HG02798 (cell line): ENCODE results near the gene PPP1R12B.
"Not testable (repeated sequence)": the region's sequence is repeated elsewhere in the genome, so short reads cannot be mapped to it uniquely, and the experiment has no call there.

Experiments
- ATAC-seq: cut with Tn5 transposase; IDR thresholded peaks from one replicate; pipeline ENCODE4 v1.9.1; 2021; ENCODE audit warnings: mild to moderate bottlenecking; ENCODE audit not compliant: unreplicated experiment, poor library complexity

The PPP1R12B gene

GRCh38 chr1:202623476-202623875 is 275.0 kb downstream of the PPP1R12B start:
- ATAC-seq, result not testable (repeated sequence)

- ATAC-seq, result no peak
These were observed 275.7 kb downstream of the PPP1R12B start for GRCh38 chr1:202624088-202624780.

GRCh38 chr1:202624781-202625108 is 276.2 kb downstream of the PPP1R12B start:
- no peak for ATAC-seq

GRCh38 chr1:202625416-202626360 is 277.2 kb downstream of the PPP1R12B start:
- ATAC-seq, result peak; percentile 57

GRCh38 chr1:202627036-202627435 is 278.5 kb downstream of the PPP1R12B start:
- ATAC-seq, result not testable (repeated sequence)

- no peak for ATAC-seq
These were observed 279.5 kb downstream of the PPP1R12B start for GRCh38 chr1:202627841-202628565.

- no peak for ATAC-seq
These were observed 280.2 kb downstream of the PPP1R12B start for GRCh38 chr1:202628646-202629215.

- ATAC-seq, result peak; percentile 75
These were observed 280.8 kb downstream of the PPP1R12B start for GRCh38 chr1:202629257-202629811.

GRCh38 chr1:202630096-202630495 is 281.6 kb downstream of the PPP1R12B start:
- ATAC-seq, result not testable (repeated sequence)

- no peak for ATAC-seq
These were observed 282.0 kb downstream of the PPP1R12B start for GRCh38 chr1:202630541-202630940.

GRCh38 chr1:202631076-202631923 is 282.8 kb downstream of the PPP1R12B start:
- no peak for ATAC-seq

- ATAC-seq, result no peak
These were observed 283.7 kb downstream of the PPP1R12B start for GRCh38 chr1:202632241-202632640.

GRCh38 chr1:202636171-202636570 is 287.7 kb downstream of the PPP1R12B start:
- ATAC-seq, result not testable (repeated sequence)

- ATAC-seq, result not testable (repeated sequence)
These were observed 289.0 kb downstream of the PPP1R12B start for GRCh38 chr1:202637321-202638018.

GRCh38 chr1:202638019-202638700 is 289.7 kb downstream of the PPP1R12B start:
- no peak for ATAC-seq

- not testable (repeated sequence) for ATAC-seq
These were observed 290.3 kb downstream of the PPP1R12B start for GRCh38 chr1:202638701-202639305.

GRCh38 chr1:202639500-202639899 is 291.0 kb downstream of the PPP1R12B start:
- no peak for ATAC-seq

GRCh38 chr1:202642212-202642611 is 293.7 kb downstream of the PPP1R12B start:
- ATAC-seq, result no peak
